Tibial nerve (tissue), 4 donors: ENCODE data around the gene HMCN1. TPM values are rescaled to one million over a fixed set of nuclear protein-coding genes. Genes with fewer than 3 reads are reported as not detected.

Experiments used
- DNase-seq, 2 donors: peaks; one replicate each; pipeline ENCODE4 v3.0.0-alpha.2; 2019; ENCODE audit warnings: low spot score in 2 of 2
- H3K27ac ChIP-seq, 4 donors: fragments of 200-600 bp; sonication (generic) in 3 of 4; one replicate each; pipeline ENCODE4 v1.5.1; 2017 to 2019; ENCODE audit warnings: mild to moderate bottlenecking in 1 of 4
- H3K27me3 ChIP-seq, 2 donors: fragments of 200-600 bp; sonication (generic) in 1 of 2; one replicate each; pipeline versions ENCODE4 v1.5.1 to v1.6.0; 2017 to 2019
- H3K36me3 ChIP-seq, 3 donors: fragments of 200-600 bp; sonication (generic); one replicate each; pipeline ENCODE4 v1.5.1; 2018 to 2019
- H3K4me1 ChIP-seq, 4 donors: fragments of 200-600 bp; sonication (generic) in 3 of 4; one replicate each; pipeline ENCODE4 v1.5.1; 2017 to 2019
- H3K4me3 ChIP-seq, 4 donors: fragments of 200-600 bp; sonication (generic) in 3 of 4; one replicate each; pipeline ENCODE4 v1.5.1; 2017 to 2019; ENCODE audit warnings: mild to moderate bottlenecking in 1 of 4, moderate library complexity in 1 of 4
- H3K9me3 ChIP-seq, 4 donors: fragments of 200-600 bp; sonication (generic) in 3 of 4; one replicate each; pipeline ENCODE4 v1.5.1; 2017 to 2019
- CTCF ChIP-seq, 5 experiments: fragments of 200-600 bp in 3 of 5; fragments of 450-650 bp in 2 of 5; sonication (generic) in 3 of 5; IDR thresholded peaks; one replicate each; pipeline ENCODE4 v1.5.1; 2016 to 2019; ENCODE audit warnings: antibody characterized with exemption in 5 of 5, mild to moderate bottlenecking in 3 of 5, moderate library complexity in 2 of 5
- EP300 ChIP-seq, 2 donors: sonication (generic); formaldehyde crosslinking; IDR thresholded peaks; one replicate each; pipeline ENCODE4 v1.6.1; 2017; ENCODE audit warnings: antibody characterized with exemption in 2 of 2, mild to moderate bottlenecking in 1 of 2
- POLR2A ChIP-seq, 2 donors: fragments of 450-650 bp; IDR thresholded peaks; one replicate each; pipeline ENCODE4 v1.6.1; 2017; ENCODE audit warnings: antibody characterized with exemption in 2 of 2, mild to moderate bottlenecking in 2 of 2, moderate library complexity in 2 of 2
- WGBS, 2 donors: methylation state at CpG; one replicate each; pipeline ENCODE4 v1.1.5; 2018; 5-methylcytosine and 5-hydroxymethylcytosine counted together
- total RNA-seq, 4 donors: library from RNA; depleted of rRNA; stranded (reverse); fragments of >200 nt; gene quantifications; one replicate each; pipeline ENCODE4 v1.1.0, GENCODE V29; 2016

HMCN1 gene
- total RNA-seq, 4 donors from 2014 or later: 2.1 to 13.3 (median 3.9) TPM

DNA sequence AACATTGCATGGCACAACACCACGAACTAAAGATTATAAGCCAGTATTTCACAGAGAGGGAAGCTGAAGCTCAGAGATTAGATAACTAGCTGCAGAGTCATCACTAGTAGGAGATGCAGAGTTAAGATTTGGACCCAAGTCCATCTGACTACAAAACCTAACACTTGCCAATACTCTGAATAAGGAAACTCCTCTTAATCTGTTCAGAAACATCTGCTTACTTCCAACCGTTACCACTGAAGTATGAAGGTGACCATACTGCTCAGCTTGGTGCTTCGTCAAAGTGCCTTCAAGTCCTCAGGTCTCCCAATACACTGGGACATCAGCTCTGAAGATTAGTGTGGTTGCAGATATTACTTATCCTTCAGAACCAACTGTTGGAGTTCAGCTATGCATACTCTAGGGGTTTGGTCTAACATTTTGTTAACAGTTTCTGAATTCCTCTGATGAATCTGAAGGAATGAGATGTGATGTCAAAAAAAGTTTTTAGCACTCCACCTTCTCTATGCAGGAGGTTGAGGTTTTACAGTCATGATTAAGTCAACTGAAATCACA, 461.3 kb downstream of the HMCN1 start:
- H3K27me3 ChIP-seq: no peaks in the 10 kb centered on the region
- WGBS, 2 donors: 79 to 83% methylated on average over 3 of the region's 3 CpGs
- H3K4me3 ChIP-seq: no peak overlapping the region
- DNase-seq: no peak
- no peaks in the 10 kb centered on the region for H3K4me1 ChIP-seq
- H3K27ac ChIP-seq: no peak overlapping the region
- TF ChIP-seq EP300 (IDR thresholded peaks at IDR 0.05) (no peak), CTCF (IDR thresholded peaks at IDR 0.05) (no peak), POLR2A (IDR thresholded peaks at IDR 0.05) (no peak)
- H3K9me3 ChIP-seq: peaks cover 0 to 2% (median 0%) of the 10 kb centered on the region in 4 donors
- no peaks in the 10 kb centered on the region for H3K36me3 ChIP-seq

DNA sequence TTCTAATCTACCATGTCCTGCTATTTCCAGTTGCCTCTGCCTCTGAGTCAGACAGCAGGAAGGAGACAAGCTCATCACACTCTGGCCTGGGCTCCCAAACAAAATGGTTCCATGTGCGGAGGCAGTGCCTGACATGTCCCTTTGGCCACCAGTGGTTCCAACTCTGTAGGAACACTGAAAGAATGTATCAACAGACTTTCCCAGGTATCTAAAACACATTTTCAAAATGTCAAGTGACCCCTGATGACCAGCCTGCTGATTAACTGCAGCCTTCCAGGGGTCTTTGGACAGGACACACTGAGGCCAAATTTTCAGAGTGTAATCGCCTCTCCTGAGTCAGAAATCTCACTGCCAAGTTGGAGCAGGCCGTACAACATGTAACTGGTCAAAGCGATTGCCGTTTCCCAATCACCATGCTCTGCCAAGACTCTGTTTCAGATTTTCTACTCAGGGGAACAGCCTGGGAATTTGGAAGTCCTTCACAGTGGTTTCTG, 468.1 kb downstream of the HMCN1 start:
- no peaks in the 10 kb centered on the region for H3K9me3 ChIP-seq
- H3K4me3 ChIP-seq: no peak overlapping the region
- H3K27me3 ChIP-seq: no peaks in the 10 kb centered on the region
- H3K36me3 ChIP-seq: no peaks in the 10 kb centered on the region
- 81 to 82% methylated on average over 5 of the region's 5 CpGs for WGBS, 2 donors
- no peaks in the 10 kb centered on the region for H3K4me1 ChIP-seq
- TF ChIP-seq EP300 (IDR thresholded peaks at IDR 0.05) (peak in 1 of 2 donors; percentile 50), POLR2A (IDR thresholded peaks at IDR 0.05) (no peak), CTCF (IDR thresholded peaks at IDR 0.05) (no peak)
- H3K27ac ChIP-seq: peak overlapping the region in 1 of 4 donors; percentile 46
- DNase-seq: peak in 1 of 2 donors; percentile 64

GRCh38 chr1:186202776-186203175, 468.6 kb downstream of the HMCN1 start:
- TF ChIP-seq CTCF (IDR thresholded peaks at IDR 0.05) (no peak), POLR2A (IDR thresholded peaks at IDR 0.05) (no peak), EP300 (IDR thresholded peaks at IDR 0.05) (no peak)
- H3K4me1 ChIP-seq: no peaks in the 10 kb centered on the region
- H3K27me3 ChIP-seq: no peaks in the 10 kb centered on the region
- H3K27ac ChIP-seq: no peak overlapping the region
- no peaks in the 10 kb centered on the region for H3K9me3 ChIP-seq
- DNase-seq: no peak
- no peak overlapping the region for H3K4me3 ChIP-seq
- no peaks in the 10 kb centered on the region for H3K36me3 ChIP-seq
- WGBS, 2 donors: 72 to 79% methylated on average over 2 of the region's 2 CpGs

DNA sequence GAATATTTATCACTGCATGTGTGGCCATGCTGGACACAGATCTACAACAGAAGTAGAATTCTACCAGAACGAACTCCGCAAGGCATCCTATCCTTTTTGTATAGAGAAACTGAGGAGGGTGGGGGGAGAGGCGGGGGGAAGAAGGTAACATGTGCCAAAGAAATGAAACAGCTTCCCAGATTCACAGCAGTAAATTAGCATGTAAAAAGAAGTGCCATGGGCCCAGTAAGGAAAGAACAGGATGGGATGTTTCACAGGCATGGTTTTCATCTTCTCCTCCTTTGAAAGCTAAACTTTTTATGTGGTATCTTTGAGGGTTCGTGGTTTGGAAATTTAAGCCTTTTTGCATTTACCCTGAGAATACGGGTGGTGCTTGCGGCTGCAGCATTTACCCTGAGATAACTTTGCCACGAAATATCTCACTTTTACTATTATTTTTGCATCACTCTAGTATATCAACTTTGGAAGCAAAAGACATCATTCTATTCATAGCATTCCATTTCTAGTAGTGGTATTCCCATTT, 471.9 kb downstream of the HMCN1 start:
- Histone ChIP-seq H3K4me1 (no peaks in the 10 kb centered on the region), H3K27ac (no peak overlapping the region), H3K27me3 (no peaks in the 10 kb centered on the region), H3K9me3 (no peaks in the 10 kb centered on the region), H3K4me3 (no peak overlapping the region), H3K36me3 (no peaks in the 10 kb centered on the region)
- 84 to 89% methylated on average over 7 of the region's 7 CpGs for WGBS, 2 donors
- DNase-seq: no peak
- TF ChIP-seq POLR2A (IDR thresholded peaks at IDR 0.05): no peak
- no peak for TF ChIP-seq EP300 (IDR thresholded peaks at IDR 0.05)
- TF ChIP-seq CTCF (IDR thresholded peaks at IDR 0.05): no peak

- no peaks in the 10 kb centered on the region for H3K27me3 ChIP-seq
- TF ChIP-seq EP300 (IDR thresholded peaks at IDR 0.05): no peak
- no peak for TF ChIP-seq CTCF (IDR thresholded peaks at IDR 0.05)
- TF ChIP-seq POLR2A (IDR thresholded peaks at IDR 0.05): no peak
- H3K27ac ChIP-seq: no peak overlapping the region
- H3K4me1 ChIP-seq: no peaks in the 10 kb centered on the region
- 72 to 77% methylated on average over 4 of the region's 4 CpGs for WGBS, 2 donors
- no peaks in the 10 kb centered on the region for H3K36me3 ChIP-seq
- DNase-seq: no peak
- H3K9me3 ChIP-seq: no peaks in the 10 kb centered on the region
- H3K4me3 ChIP-seq: no peak overlapping the region
These were observed 473.3 kb downstream of the HMCN1 start for GRCh38 chr1:186207391-186208085.
